Activated CD4-positive, CD25-positive, alpha-beta regulatory T cell (primary cell): ENCODE data around the gene IRX5.

Source experiments
- DNase-seq, 4 experiments: peaks; one replicate each; lab custom pipeline; 2025; lab: John Stamatoyannopoulos, UW

Gene IRX5

DNA sequence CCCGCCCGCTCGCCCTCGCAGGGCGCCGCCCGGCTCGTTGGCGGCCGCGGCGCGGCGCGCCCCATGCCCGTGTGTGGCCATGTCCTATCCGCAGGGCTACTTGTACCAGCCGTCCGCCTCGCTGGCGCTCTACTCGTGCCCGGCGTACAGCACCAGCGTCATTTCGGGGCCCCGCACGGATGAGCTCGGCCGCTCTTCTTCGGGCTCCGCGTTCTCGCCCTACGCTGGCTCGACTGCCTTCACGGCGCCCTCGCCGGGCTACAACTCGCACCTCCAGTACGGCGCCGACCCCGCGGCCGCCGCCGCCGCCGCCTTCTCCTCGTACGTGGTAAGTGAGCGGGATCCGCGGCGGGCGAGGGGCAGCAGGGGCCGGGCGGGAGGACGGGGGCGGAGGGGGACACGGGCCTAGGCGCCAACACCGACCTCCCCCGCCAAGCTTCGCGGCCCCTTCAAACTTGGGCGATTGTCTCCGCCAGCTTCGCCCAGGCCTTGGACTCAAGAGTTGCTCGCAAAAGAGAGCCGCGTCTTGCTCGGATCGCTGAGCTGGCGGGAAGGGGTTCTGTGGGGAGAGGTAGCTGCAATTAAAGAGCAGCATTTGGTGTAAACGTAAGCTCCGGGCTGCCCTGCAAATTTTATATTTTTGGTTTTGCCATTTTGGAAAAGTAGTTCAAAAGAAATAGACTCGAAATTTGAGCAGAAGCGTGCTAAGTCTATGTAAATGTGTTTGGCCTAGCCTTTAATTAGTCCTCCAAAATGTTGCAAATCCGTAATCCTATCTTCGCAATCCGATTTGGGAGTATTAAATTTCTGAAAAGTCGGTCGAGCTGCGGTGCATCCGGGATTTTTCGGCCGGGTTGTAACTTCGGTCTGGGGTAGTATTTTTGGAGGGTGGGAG is 702 bp downstream of the IRX5 start:
- DNase-seq = no peak

DNA sequence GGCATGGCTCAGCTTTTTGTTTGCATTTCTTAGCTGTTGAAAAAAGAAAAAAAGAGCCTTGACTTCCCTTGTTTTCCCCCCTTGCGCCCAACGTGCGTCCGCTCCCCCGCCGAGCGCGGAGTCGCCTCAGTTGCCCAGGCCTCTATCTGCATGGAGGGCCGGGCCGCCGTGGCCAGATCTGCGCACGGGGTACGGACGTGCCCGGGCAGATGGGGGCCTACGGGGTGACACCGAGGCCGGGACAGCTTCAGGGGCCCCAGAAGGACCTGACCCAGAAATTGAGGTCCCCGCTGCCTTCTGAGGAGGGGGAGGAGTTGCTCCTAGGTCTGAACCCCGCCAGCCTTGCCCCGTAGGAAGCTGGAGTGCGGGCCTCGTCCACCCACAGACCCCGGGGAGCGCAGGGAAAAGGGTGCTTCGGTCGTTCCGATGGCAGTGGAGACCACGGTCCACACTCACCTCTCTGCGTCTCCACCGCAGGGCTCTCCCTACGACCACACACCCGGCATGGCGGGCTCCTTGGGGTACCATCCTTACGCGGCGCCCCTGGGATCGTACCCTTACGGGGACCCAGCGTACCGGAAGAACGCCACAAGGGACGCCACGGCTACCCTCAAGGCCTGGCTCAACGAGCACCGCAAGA is 1.5 kb downstream of the IRX5 start:
- no peak for DNase-seq

DNA sequence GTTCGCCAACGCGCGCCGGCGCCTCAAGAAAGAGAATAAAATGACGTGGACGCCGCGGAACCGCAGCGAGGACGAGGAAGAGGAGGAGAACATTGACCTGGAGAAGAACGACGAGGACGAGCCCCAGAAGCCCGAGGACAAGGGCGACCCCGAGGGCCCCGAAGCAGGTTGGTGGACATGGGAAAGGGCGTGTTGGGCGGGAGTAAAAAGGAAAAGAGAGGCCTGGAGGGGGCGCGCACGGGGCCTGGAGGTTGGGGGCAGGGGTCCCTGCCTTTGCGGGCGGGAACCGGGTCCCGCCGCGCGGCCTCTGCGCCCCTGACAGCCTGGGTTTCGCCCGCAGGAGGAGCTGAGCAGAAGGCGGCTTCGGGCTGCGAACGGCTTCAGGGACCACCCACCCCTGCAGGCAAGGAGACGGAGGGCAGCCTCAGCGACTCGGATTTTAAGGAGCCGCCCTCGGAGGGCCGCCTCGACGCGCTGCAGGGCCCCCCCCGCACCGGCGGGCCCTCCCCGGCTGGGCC is 2.1 kb downstream of the IRX5 start:
- DNase-seq = no peak

DNA sequence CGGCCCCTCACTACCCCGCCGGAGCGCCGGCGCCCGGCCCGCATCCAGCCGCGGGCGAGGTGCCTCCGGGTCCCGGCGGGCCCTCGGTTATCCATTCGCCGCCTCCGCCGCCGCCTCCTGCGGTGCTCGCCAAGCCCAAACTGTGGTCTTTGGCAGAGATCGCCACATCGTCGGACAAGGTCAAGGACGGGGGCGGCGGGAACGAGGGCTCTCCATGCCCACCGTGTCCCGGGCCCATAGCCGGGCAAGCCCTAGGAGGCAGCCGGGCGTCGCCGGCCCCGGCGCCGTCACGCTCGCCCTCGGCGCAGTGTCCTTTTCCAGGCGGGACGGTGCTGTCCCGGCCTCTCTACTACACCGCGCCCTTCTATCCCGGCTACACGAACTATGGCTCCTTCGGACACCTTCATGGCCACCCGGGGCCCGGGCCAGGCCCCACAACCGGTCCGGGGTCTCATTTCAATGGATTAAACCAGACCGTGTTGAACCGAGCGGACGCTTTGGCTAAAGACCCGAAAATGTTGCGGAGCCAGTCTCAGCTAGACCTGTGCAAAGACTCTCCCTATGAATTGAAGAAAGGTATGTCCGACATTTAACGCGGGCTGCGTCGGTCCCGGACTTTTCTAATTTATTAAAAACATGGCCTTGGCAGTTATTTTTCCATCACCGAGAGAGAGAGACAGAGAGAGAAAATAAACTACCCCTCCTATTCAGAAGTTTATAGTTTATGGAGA is 2.8 kb downstream of the IRX5 start:
- DNase-seq = no peak

DNA sequence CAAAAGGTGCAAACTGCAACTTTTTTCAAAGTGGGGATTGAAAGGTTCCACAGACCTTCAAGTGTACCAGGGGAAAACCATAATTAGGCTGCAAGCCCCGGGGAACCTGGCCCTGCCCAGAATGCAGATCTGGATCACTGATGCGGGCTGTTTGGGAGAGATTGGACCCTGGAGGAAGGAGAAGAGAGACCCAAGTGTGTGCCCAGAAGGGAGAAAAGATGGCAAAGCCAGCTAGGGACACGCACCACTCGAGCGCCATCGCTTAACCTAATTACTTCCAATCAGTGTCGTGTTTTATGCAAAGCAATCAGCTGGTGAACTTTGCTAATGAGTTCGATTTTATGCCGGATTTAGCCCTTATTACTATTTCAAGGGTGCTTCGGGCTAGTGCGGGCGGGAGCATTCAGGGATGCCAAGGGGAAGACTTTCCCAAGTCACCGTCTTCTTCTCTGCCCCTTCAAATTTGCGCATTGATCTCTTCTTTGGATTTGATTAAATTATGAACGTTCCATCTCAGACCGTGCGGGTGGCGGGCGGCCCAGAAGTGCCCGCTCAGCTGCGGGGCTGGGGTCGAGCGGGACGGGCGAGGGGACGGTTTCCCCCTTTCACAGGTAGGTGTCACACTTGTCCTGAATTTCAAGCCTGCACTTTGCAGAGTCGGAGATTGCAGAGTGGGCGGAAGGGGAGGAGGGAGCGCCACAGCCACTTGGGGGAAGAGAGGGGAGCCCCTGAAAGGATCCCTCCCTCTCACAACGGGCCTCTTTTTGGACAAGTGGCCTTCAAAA is 4.0 kb downstream of the IRX5 start:
- no peak for DNase-seq

DNA sequence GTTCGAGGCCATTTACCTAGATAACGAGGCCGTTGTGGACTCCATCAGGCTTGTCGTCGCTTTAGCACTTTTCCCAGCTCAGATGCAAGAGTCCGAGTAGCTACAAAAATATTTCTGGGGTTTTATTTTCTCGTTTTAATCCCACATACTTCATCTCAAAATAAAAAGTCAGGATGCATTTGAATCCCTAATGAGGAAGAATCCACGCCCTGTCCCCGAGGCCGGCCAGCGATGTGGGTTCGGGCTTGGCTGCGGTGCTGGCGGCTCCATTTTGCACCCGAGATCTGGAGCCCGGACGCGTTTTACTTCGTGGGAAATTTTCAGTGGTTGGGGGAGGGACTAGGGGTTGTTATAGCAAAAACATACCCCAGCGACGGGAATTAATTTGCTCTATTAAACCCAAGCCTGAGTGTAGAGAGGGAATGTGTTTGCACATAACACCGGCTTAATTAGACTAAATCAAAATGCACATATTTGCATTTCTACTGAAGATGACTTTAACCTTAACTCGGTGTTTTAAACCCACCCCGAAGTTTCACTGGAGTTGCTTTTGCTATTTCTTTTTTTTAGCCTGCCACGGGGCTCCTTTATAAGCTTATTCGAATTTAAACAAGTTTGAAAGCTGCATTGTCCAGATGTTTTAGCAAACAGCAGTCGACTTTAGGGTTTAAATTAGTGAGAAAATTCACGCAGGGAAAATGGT is 4.8 kb downstream of the IRX5 start:
- no peak for DNase-seq

DNA sequence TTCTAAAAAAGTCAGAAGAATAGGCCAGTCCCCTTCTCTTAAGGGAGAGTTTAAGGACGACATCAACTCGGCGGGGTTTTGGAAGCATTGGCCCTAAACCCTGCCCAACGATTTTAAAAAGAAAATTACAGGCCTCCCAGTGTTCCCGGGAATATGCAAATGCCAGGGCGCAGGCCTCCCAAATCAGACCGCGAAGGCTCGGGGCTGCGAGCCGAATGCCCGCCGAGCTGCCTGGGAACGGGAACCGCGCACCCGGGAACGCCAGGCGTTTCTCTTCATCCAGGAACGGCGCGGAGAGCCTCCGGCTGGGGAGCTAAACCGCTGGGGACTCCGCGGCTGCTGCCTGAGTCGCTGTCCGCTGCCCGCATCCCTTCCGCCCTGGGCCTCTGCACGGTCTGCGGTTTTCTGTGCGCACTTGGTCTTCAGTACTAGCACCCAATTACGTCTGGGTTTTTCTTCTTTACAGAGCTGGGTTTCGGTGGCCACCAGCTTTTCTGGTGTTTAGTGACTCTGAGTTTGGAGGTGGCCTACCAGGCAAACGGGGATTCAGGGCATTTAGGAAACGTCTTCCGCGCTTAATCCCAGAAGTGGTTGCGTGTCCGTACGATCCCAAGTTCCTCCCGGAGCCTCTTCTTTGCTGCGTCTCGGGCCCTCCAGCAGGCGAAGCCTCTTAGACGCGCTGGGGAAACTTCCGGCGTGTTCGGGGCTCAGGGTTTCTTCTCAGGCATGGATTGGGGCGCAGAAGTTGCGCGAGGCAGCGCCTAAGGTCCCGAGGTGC is 5.7 kb downstream of the IRX5 start:
- DNase-seq = no peak

DNA sequence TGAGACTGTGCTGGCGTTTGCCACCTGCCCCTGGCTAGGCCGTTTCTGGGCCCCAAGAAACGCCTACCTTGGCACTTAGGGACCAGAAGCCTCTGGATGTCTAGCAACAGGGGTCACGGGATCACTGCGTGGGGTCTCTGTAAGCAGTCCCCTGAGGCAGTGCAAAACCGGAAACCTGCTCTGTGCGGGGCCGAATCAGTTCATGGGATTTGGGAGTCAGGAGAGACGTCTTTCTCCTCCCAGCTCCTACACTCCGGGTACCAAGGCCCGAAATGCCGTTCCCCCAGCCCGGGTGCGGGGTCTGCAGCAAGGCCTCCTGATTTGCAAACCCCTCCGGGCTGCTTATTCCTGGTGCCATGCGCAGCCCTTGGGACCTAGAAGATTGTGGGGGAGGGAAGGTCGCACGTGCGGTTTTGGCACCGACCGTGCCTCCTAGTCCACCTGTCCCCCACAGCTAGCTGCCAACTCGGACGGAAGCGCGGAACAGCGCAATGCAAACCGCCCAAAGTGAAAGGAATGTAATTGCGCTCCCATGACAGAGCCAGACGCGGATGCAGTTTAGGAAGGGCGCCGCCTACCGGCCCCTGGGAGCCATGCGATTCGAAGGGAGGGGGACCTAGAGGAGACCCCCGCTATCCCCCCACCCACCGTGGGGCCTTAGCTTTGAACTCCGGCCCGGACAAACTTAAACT is 6.5 kb downstream of the IRX5 start:
- DNase-seq = no peak

DNA sequence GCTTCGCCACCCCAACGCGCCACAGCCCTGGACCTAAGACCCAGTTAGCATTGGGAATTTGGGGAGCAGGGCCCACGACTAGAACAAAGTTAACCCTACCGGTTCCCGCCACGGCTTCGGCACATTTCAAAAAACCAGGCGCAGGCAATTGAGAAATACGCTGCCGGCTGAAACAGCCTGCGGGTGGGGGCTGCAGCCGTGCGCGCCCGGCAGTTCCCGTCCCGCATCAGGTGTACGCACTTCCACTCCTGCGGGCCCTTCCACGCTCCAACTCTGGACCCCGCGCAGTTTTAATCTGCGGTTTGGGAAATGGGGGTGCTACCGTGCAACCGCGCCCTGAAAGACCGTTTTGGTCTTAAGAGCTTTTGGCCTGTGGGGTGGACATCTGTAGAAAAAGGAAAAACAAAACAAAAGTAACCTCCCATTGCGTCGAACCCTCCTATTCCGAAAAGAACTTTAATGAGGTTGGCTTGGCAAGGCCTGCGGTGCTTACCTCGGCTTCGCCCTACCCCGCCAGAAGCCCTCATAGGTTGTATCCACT is 7.1 kb downstream of the IRX5 start:
- DNase-seq = no peak

DNA sequence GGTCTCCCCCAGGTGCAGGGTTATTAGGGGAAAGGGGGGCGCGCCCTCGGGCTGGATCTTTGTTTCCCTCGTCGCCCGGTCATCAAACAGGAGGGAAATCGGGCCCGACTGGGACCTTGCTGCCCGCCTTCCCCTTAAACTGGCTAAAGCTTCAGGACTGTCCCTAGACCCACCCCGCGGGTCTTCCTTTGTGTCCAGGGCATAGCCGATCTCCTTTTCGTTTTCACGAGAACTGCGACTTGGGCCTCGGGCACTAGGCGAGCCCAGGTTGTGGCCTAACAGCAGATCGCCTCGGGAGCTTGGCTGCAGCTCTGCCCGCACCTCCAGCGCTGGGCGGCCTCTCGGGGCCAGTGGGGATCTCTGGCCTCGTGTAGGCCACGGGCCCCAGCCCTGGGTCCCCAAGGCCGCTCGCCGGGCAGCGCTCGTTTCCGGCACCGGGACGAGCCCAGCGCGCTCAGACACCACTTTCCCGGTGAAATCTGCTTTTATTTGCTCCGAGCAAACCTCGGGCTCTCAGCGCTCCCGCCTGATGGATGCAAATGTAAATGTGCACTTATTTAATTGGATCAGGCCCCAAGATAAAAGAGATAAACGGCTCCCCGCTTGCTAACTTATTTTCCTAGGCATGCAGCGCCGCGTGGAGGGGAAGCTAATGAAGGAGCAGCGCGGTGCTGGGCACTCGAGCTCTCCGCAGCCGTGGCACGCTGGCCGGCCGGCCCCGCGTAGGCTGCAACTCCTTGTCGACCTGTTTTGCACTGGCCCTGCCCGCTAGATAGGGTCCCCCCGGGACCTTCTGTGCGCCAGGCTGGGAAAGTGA is 7.8 kb downstream of the IRX5 start:
- no peak for DNase-seq

DNA sequence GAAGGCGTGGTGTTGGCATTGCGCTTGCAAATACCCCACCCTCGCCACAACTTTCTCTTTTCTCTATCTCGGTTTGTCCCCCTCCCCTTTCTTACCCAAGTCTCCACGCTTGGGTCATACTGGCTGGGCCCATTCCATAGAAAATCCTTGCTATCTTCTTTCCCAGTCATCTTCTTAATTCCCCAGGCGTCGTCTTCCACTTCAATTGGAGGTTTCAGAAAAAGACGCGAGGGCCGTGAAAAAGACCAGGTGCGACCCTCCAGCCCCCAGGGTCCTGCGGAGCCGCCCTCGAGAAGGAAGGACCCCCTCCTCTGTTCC is 8.3 kb downstream of the IRX5 start:
- DNase-seq = no peak

DNA sequence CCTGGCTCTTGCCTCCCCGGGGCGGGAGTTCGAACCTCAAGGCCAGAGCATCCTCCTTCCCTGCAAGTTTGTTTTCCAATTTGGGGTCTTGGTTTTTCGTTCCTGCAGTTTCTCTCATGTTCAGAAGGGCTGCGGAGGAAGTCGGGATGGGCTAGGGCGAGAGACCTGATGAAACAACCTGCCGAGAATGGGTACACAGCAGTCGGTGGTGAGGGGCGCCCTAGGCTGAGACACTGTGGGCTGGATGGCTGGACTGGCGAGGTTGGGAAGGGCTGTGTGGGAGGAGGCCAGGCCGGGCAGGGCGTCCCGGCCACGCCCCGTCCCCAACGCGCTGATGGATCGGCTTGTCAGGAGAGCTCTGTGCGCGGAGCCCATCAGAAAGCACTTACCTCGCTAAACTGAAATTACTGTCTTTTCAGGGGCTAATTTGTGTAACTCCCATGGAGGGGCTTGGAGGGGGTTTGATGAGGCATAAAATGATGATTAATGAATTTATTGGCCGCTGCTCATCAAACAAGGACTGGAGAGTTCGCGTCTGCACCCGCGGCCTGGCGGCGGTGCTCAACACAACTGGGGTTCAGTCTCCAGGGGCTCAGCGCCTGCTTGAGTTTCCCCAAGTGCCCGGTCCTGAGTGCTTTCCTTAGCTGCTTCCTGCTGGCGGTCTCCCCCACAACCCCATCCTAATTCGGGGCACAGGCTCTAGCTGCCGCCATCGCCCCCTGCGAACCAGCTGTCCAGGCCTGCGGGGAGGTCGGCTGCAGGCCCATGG is 9.0 kb downstream of the IRX5 start:
- no peak for DNase-seq

DNA sequence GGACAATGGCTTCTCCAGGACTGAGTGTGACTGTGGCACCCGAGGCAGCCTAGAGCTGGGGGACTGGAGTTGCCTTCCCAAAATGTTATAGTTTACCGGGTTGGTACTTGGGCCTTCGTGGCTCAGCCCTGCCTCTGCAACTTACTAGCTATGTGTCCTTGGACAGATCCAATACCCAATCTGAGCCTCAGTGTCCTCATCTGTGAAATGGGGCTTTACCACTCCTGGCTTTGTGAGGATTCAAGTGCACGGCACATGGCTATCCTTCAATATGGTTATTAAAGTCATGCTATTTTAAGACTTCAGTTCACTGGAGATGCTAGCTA is 9.6 kb downstream of the IRX5 start:
- no peak for DNase-seq

DNA sequence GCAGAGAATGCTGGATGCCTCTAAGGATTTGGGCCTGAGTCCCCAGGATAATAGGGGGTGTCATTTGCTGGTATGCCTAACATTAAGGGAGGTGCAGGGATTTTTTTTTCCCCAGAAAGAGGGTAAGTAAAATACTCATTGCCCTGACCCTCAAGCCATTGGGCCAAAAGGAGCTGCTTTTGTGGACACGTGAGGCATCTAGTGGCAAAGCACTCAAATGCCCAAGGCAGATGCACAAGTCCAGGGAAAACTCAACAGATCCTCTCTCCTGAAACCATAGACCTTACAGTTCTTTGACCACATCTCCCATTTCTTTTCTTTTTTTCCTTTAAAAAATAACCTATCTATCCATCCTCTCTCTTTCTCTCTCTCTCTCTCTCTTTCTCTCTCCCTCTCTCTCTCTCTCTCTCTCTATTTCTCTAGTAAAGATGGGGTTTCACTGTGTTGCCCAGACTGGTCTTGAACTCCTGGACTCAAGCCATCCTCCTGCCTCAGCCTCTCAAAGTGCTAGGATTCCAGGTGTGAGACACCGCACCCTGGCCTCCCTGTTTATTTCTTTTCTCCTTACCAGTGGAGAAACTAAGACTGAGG is 11.8 kb downstream of the IRX5 start:
- no peak for DNase-seq

DNA sequence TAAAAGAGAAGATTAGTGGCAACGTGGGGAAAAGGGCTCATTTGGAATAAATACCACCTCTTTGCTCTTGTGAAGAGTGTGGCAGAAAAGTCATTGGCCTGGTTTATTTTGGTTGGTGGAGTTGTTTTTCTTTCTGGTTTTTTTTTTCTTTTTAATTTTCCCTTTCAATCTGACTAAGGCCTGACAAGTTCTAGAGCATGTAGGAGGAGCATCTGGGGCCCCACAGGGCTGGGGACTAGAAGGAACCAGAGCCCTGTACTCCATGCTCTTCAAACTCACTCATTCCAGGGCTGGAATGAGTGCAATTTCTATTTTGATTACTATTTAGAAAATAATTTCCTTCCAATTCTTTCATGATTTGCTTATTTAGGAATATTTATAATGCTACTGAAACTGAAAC is 13.3 kb downstream of the IRX5 start:
- no peak for DNase-seq

DNA sequence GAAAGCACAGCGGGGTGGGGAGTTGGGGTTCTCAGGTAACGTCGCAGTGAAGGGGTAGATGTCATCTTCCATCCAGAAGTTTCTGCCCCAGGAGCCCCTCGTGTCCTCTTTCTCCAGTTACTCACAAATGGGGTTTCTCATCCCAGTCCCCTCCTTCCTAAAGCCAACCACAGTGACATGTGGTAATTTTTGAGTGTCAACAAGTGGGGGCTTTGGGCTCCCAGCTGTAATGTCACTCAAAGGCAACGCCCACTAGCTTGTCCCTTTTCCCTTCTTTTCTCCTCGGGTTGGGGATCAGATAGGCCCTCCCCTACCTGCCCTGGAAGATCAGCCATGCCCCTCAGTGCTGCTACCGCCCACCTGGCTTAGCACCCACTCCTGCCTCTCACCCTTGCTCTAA is 14.4 kb downstream of the IRX5 start:
- DNase-seq = no peak

DNA sequence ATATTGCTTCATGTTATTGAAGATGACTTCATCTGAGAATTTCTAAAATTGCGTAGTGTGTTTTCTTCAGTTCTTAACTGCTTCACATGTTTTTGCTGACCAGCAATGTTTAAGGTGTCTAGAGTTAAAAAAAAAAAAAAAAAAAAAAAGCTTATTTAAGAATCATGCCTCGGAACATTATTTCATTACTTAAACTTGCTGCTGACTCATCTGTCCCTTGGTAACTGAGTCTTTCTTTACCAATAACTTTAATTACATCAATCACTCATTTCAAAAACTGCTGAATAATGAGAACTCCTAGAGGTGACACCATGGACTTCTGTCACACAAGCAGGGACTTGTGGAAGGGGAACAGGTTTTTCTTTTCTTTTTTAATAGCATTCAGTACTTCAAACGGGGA is 16.2 kb downstream of the IRX5 start:
- no peak for DNase-seq

DNA sequence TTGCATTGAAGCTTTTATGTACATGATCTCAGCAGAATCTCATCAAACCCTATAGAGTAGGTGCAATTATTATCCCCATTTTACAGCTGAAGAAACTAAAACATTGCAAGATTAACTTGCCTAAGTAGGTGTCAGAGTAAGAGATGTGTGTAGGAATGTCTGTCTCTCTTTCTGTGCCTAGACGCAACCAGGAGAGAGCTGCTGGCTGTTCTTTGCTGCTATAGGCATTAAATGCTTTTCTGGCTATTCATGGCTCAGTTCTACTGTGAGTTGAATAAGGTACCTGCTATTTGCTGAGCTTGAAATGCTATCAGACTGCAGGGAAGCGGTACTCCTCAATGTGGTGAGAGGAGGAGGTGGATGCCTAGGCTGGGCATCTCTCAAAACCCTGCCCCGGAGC is 17.0 kb downstream of the IRX5 start:
- no peak for DNase-seq
